Stimulated activated naive CD8-positive, alpha-beta T cell treated with anti-CD3 and anti-CD28 coated beads, Interleukin-15, Interleukin-2, amounts not matched to agents 100 ng/mL and 50 ng/mL, for 24 hours (primary cell): ENCODE data around the gene STXBP5.

ENCODE experiments used
- H3K27ac Mint-ChIP-seq: one replicate; pipeline ENCODE4 v1.8.0; 2021; ENCODE audit warnings: mild to moderate bottlenecking, mixed read lengths
- H3K27me3 Mint-ChIP-seq: one replicate; pipeline ENCODE4 v1.8.0; 2021; ENCODE audit warnings: mixed read lengths
- H3K36me3 Mint-ChIP-seq: one replicate; pipeline ENCODE4 v1.8.0; 2021; ENCODE audit warnings: low read depth, mixed read lengths
- H3K4me1 Mint-ChIP-seq: one replicate; pipeline ENCODE4 v1.8.0; 2021; ENCODE audit warnings: low read depth, mixed read lengths
- H3K4me3 Mint-ChIP-seq: one replicate; pipeline ENCODE4 v1.8.0; 2021; ENCODE audit warnings: mild to moderate bottlenecking, mixed read lengths
- H3K9me3 Mint-ChIP-seq: one replicate; pipeline ENCODE4 v1.8.0; 2021; ENCODE audit warnings: mixed read lengths

STXBP5 gene

DNA sequence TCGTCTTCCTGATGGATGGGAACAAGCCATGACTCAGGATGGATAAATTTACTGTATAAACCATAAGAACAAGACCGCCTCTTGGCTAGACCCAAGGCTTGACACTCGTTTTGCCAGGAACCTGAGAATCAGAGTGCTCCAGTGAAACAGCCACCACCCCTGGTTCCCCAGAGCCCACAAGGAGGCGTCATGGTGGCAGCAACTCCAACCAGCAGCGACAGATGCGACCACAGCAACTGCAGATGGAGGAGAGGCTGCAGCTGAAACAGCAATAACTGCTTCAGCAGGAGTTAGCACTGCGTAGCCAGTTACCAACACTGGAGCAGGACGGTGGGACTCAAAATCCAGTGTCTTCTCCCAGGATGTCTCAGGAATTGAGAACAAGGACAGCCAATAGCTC is 203.4 kb downstream of the STXBP5 start:
- Mint-ChIP-seq H3K9me3 (peaks cover 24% of the 10 kb centered on the region), H3K27me3 (peaks cover 23% of the 10 kb centered on the region), H3K27ac (no peak overlapping the region), H3K4me3 (no peak overlapping the region), H3K36me3 (peaks cover 4% of the 10 kb centered on the region), H3K4me1 (no peaks in the 10 kb centered on the region)

GRCh38 chr6:147416622-147417021 is 212.4 kb downstream of the STXBP5 start:
- peaks cover 20% of the 10 kb centered on the region for H3K27me3 Mint-ChIP-seq
- H3K4me1 Mint-ChIP-seq, result no peaks in the 10 kb centered on the region
- no peak overlapping the region for H3K27ac Mint-ChIP-seq
- H3K9me3 Mint-ChIP-seq, result no peaks in the 10 kb centered on the region
- H3K4me3 Mint-ChIP-seq, result no peak overlapping the region
- H3K36me3 Mint-ChIP-seq, result no peaks in the 10 kb centered on the region

GRCh38 chr6:147417954-147418353 is 213.7 kb downstream of the STXBP5 start:
- Mint-ChIP-seq H3K36me3 (no peaks in the 10 kb centered on the region), H3K4me3 (no peak overlapping the region), H3K27me3 (peaks cover 15% of the 10 kb centered on the region), H3K27ac (peak overlapping the region; percentile 13), H3K4me1 (no peaks in the 10 kb centered on the region), H3K9me3 (no peaks in the 10 kb centered on the region)

DNA sequence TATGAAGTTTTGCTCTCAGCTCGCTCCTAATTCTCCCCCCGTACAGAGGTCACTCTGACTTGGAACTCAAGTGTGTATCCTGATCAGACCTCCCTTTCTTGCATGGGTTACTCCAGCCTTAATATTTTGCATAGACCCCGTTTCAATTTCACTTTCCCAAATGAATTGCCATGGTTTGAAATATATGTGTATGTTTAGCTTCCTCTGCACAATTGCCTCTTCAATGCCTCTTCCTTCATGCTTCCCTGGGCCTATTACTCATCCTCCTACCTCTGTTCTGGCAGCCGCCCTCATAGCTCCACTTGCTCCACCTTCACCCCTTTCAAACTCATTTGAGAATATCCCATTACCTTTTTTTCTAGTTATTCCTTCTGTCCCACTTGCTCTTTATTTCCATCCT is 214.3 kb downstream of the STXBP5 start:
- Mint-ChIP-seq H3K9me3 (no peaks in the 10 kb centered on the region), H3K4me3 (no peak overlapping the region), H3K27ac (no peak overlapping the region), H3K36me3 (no peaks in the 10 kb centered on the region), H3K27me3 (peaks cover 13% of the 10 kb centered on the region), H3K4me1 (no peaks in the 10 kb centered on the region)

- Mint-ChIP-seq H3K9me3 (no peaks in the 10 kb centered on the region), H3K4me3 (no peak overlapping the region), H3K4me1 (no peaks in the 10 kb centered on the region), H3K27ac (no peak overlapping the region), H3K36me3 (no peaks in the 10 kb centered on the region), H3K27me3 (peaks cover 8% of the 10 kb centered on the region)
These were observed 217.7 kb downstream of the STXBP5 start for GRCh38 chr6:147421903-147422302.

DNA sequence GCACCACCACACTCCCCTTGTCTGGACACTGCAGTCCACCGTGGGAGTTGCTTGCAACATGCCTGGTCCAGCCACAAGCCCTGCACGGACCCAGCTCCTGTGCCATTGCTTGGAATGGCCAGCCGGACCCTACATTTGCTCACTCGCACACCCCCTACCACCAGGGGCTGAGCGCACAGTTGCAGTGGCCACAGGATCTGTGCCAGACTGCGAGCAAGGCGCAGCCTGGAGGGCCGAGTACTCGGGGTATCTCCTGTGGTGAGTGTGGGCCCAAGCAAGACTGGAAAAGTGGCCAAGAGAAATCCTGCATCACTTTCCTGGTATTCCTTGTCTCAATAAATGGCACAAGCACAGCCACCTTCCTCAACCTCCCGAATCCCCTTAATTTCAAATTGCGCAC is 218.9 kb downstream of the STXBP5 start:
- Mint-ChIP-seq H3K36me3 (no peaks in the 10 kb centered on the region), H3K9me3 (no peaks in the 10 kb centered on the region), H3K4me1 (no peaks in the 10 kb centered on the region)

DNA sequence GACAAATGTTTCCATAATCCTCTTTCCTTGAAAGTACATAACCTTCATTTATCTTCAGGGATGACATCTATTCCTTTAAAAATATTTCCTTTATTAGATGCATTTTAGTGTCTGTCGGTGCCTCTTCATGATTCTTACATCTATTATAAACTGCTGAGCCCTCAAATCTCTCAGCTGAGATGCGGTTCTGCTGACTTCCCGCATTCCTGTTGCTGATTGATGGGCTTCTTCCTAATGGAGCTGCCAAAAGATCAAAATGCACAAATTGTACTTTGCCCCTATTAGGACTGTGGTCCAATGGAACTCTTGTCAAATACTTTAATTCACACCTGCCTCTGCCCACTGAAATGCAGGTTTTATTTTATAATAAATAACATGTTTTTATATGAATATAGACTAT is 225.6 kb downstream of the STXBP5 start:
- Mint-ChIP-seq H3K9me3 (no peaks in the 10 kb centered on the region), H3K4me3 (no peak overlapping the region), H3K4me1 (no peaks in the 10 kb centered on the region), H3K27ac (no peak overlapping the region), H3K36me3 (no peaks in the 10 kb centered on the region), H3K27me3 (no peaks in the 10 kb centered on the region)

More for the DNA sequence above, 218.9 kb downstream of the STXBP5 start:
- no peak overlapping the region for H3K4me3 Mint-ChIP-seq
- H3K27ac Mint-ChIP-seq, result no peak overlapping the region
- peaks cover 8% of the 10 kb centered on the region for H3K27me3 Mint-ChIP-seq

DNA sequence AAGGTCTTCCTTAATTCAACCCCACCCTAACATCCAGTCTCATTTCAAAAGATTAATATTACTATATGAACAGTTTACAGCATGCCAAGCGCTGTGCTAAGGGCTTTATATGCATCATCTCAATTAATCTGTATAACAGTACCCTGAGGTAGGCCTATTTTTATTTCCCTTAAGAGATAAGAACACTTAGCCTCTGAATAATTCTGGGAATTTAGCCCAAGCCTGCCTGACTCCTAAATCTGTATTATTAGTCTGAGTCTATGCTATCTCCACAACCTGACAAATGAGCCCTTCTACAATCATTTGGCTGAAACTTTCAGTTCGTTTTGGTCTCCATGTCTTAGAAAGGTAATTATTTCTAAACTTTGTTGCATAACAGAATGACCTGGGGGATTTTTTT is 226.6 kb downstream of the STXBP5 start:
- H3K27ac Mint-ChIP-seq, result no peak overlapping the region
- no peak overlapping the region for H3K4me3 Mint-ChIP-seq
- H3K9me3 Mint-ChIP-seq, result no peaks in the 10 kb centered on the region
- H3K4me1 Mint-ChIP-seq, result no peaks in the 10 kb centered on the region
- no peaks in the 10 kb centered on the region for H3K36me3 Mint-ChIP-seq
- peaks cover 4% of the 10 kb centered on the region for H3K27me3 Mint-ChIP-seq

DNA sequence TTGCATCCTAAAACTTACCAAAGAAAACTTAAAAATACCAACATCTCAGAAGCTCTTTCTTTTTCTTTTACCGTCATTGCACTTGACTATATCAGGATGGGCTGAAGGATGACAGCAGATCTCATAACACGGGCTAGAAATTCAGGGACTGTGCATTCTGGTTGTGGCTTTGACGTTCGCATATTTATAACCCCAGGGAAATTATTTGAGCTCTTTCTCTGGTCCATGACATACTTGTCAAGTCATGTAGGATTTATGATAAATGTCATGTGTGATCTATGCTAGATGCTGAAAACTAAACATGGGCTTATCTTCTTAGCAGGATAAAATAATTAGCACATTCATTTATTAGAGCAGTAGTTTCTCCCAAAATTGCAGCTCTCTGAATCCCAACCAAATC is 229.9 kb downstream of the STXBP5 start:
- Mint-ChIP-seq H3K27ac (no peak overlapping the region), H3K27me3 (peaks cover 4% of the 10 kb centered on the region), H3K4me1 (no peaks in the 10 kb centered on the region), H3K9me3 (no peaks in the 10 kb centered on the region), H3K4me3 (no peak overlapping the region), H3K36me3 (no peaks in the 10 kb centered on the region)

DNA sequence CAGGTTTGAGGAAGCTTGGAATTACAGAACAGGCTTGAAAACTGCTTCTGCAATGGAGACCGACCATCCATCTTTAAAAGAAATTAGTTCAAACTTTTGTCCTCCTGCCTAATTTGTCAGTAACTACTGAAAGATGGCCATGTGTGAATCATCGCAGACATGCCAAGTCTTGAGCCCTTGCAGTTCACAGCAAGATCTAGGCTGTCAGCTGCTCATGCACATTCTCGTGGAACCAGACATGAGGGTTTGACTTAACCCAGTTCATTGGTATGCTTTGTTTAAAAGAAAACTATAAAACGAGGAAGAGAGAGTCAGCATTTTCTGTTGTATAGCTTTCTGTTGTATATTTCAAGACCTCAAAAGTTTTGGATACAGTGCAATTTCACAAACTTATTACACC is 230.3 kb downstream of the STXBP5 start:
- Mint-ChIP-seq H3K27me3 (peaks cover 4% of the 10 kb centered on the region), H3K4me3 (no peak overlapping the region), H3K9me3 (no peaks in the 10 kb centered on the region)

GRCh38 chr6:147437615-147438014 is 233.4 kb downstream of the STXBP5 start:
- Mint-ChIP-seq H3K27ac (no peak overlapping the region), H3K4me3 (no peak overlapping the region), H3K4me1 (no peaks in the 10 kb centered on the region), H3K36me3 (no peaks in the 10 kb centered on the region), H3K9me3 (no peaks in the 10 kb centered on the region), H3K27me3 (peaks cover 4% of the 10 kb centered on the region)

More for the DNA sequence above, 230.3 kb downstream of the STXBP5 start:
- H3K27ac Mint-ChIP-seq, result no peak overlapping the region
- no peaks in the 10 kb centered on the region for H3K36me3 Mint-ChIP-seq
- H3K4me1 Mint-ChIP-seq, result no peaks in the 10 kb centered on the region

DNA sequence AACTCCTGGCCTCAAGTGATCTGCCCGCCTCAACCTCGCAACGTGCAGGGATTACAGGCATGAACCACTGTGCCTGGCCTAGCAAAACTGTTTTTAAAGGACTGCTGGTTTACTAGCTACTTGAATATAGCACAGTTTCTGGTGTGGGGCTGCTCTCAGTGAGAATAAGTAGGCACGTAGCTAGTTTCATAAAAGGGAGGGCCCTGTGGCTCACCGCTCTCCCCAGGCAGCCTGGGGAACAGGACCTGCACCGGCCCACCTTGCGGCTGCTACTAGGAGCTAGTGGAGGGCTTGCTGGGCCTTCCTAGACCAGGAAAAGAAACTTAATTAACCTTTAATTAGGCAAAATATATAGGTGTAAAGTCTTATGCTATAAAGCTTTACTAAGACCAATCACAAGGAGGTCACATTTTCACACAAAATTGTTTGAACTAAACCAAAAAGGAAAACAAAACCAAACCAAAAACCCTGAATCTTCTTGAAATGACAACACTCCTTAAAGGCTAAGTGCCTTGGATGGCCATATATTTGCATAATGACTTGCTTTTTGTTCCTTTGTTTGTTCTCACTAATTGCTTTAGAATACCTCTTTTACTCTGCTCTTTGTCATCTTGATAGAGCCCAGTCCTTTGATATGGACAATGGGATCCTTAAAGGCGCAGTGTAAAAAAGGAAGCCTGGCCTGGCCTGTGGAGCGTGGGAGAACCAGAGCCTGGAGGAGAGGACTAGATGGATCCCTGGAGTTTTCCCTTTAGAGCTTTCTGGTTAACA is 234.7 kb downstream of the STXBP5 start:
- Mint-ChIP-seq H3K4me1 (no peaks in the 10 kb centered on the region), H3K36me3 (no peaks in the 10 kb centered on the region), H3K27me3 (peaks cover 6% of the 10 kb centered on the region), H3K4me3 (no peak overlapping the region), H3K27ac (no peak overlapping the region), H3K9me3 (no peaks in the 10 kb centered on the region)
